Measurements from ENCODE around the gene ITGAL. TPM values are rescaled to one million over a fixed set of nuclear protein-coding genes. Genes with fewer than 3 reads are reported as not detected.

The ITGAL gene
- total RNA-seq, 1 donor from 2014 or later = 0.23 TPM

DNA sequence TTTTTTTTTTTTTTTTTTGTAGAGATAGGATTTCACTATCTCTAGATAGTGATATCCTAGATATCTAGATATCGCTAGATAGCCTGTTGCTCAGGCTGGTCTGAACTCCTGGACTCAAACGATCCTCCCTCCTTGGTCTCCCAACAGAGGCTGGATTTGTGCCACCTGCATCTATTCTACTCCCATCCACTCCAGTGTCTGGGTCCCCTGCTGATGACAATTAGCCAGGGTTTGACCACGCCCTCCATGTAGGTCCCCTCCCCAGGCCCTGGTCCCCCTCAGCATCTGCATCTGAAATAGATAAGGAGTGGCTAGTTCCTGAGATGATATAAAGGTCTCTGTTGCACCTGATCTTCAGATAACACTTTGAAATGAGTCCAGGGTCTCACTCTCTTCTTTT, 96.7 kb downstream of the ITGAL start:
- no peak overlapping the region for H3K4me3 ChIP-seq (ENCODE audit: insufficient read depth, low read depth, low read length)
- peaks cover 3% of the 10 kb centered on the region for H3K4me1 Mint-ChIP-seq (ENCODE audit: low read depth, unreplicated experiment)

DNA sequence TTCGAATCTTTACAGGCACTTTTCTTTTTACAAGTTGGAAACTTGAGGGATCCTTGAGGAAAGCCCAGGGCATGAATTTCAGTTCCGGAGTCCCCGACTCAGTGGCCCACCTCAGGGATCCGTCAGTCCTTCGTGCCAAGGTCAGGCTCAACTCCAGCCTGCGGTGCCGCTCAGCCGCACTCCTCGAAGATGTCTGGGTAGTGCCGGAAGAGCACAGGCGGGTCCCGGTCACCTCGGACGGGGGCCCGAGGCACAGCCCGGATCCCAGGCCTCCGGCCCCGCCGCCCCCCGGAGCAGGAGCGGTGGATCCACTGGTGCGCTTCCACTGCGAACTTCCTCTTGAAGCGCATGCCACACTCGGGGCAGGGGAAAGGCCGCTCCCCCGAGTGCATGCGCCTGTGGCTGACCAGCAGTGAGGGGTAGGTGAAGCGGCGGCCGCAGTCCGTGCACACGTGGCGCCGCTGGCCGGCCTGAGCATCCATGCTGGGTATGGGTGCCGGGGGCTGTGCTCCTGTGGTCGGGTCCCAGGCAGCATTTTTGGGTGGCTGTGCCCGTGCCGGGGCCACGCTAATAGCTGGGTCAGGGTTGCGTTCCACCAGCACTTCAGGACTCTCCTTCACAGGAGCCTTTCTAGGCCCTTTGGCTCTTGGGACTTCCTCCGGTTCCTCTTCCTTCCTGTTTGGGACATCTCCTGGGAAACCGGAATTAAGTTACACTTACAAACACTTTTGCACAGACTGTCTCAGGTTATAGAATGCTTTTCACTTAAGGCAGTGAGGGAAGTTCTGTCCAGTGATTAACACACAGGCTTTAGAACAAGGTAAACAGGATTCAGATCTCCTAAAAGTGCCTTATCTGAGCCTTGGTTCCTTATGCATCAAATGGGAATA, 97.4 kb downstream of the ITGAL start:
- Histone ChIP-seq H3K36me3 (ENCODE audit: insufficient read depth, low read length) (no peaks in the 10 kb centered on the region), H3K4me2 (ENCODE audit: low read length) (no peak overlapping the region), H3K4me3 (ENCODE audit: insufficient read depth, low read depth, low read length) (no peak overlapping the region), H3K9ac (ENCODE audit: low read length) (no peak overlapping the region), H3K79me2 (ENCODE audit: insufficient read depth, low read length) (no peaks in the 10 kb centered on the region), H4K20me1 (ENCODE audit: insufficient read depth, low read length) (no peaks in the 10 kb centered on the region), H2AFZ (ENCODE audit: low read depth, low read length) (no peak overlapping the region), H3K27ac (ENCODE audit: low read depth, low read length) (no peak overlapping the region), H3K4me1 (ENCODE audit: insufficient read depth, low read length) (peaks cover 6% of the 10 kb centered on the region), H3K9me3 (ENCODE audit: insufficient read depth, low read depth, low read length) (no peaks in the 10 kb centered on the region), H3K27me3 (ENCODE audit: insufficient read depth, low read length) (no peaks in the 10 kb centered on the region)
- Mint-ChIP-seq H3K27me3 (ENCODE audit: low read depth, unreplicated experiment) (peaks cover 15% of the 10 kb centered on the region), H3K4me3 (ENCODE audit: unreplicated experiment) (no peak overlapping the region), H3K9me3 (ENCODE audit: unreplicated experiment) (no peaks in the 10 kb centered on the region), H3K27ac (ENCODE audit: unreplicated experiment) (no peak overlapping the region), H3K4me1 (ENCODE audit: low read depth, unreplicated experiment) (peaks cover 3% of the 10 kb centered on the region), H3K36me3 (ENCODE audit: low read depth, unreplicated experiment) (no peaks in the 10 kb centered on the region)
- DNase-seq (ENCODE audit: low read depth) (no peak), FAIRE-seq (no peak)
- TF ChIP-seq EZH2 (IDR thresholded peaks at IDR 0.05; ENCODE audit: insufficient read depth, low read length) = no peak
- TF ChIP-seq, protein P1, sequence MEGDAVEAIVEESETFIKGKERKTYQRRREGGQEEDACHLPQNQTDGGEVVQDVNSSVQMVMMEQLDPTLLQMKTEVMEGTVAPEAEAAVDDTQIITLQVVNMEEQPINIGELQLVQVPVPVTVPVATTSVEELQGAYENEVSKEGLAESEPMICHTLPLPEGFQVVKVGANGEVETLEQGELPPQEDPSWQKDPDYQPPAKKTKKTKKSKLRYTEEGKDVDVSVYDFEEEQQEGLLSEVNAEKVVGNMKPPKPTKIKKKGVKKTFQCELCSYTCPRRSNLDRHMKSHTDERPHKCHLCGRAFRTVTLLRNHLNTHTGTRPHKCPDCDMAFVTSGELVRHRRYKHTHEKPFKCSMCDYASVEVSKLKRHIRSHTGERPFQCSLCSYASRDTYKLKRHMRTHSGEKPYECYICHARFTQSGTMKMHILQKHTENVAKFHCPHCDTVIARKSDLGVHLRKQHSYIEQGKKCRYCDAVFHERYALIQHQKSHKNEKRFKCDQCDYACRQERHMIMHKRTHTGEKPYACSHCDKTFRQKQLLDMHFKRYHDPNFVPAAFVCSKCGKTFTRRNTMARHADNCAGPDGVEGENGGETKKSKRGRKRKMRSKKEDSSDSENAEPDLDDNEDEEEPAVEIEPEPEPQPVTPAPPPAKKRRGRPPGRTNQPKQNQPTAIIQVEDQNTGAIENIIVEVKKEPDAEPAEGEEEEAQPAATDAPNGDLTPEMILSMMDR (IDR thresholded peaks at IDR 0.05; ENCODE audit: insufficient read depth, low read depth, low read length) = no peak

More for the DNA sequence above, 96.7 kb downstream of the ITGAL start:
- H3K4me1 ChIP-seq (ENCODE audit: insufficient read depth, low read length) = peaks cover 6% of the 10 kb centered on the region
- TF ChIP-seq, protein P1 (IDR thresholded peaks at IDR 0.05; ENCODE audit: insufficient read depth, low read depth, low read length) = no peak
- no peak for TF ChIP-seq EZH2 (IDR thresholded peaks at IDR 0.05; ENCODE audit: insufficient read depth, low read length)
- H3K4me3 Mint-ChIP-seq (ENCODE audit: unreplicated experiment) = no peak overlapping the region
- no peak overlapping the region for H3K9ac ChIP-seq (ENCODE audit: low read length)
- no peak overlapping the region for H2AFZ ChIP-seq (ENCODE audit: low read depth, low read length)
- no peaks in the 10 kb centered on the region for H3K27me3 ChIP-seq (ENCODE audit: insufficient read depth, low read length)
- no peak for DNase-seq (ENCODE audit: low read depth)
- H3K27me3 Mint-ChIP-seq (ENCODE audit: low read depth, unreplicated experiment) = peaks cover 15% of the 10 kb centered on the region
- no peaks in the 10 kb centered on the region for H3K36me3 ChIP-seq (ENCODE audit: insufficient read depth, low read length)
- FAIRE-seq = no peak
- H3K27ac Mint-ChIP-seq (ENCODE audit: unreplicated experiment) = no peak overlapping the region
- no peaks in the 10 kb centered on the region for H3K36me3 Mint-ChIP-seq (ENCODE audit: low read depth, unreplicated experiment)
- H3K9me3 ChIP-seq (ENCODE audit: insufficient read depth, low read depth, low read length) = no peaks in the 10 kb centered on the region
- no peaks in the 10 kb centered on the region for H3K9me3 Mint-ChIP-seq (ENCODE audit: unreplicated experiment)
- no peak overlapping the region for H3K4me2 ChIP-seq (ENCODE audit: low read length)
- no peaks in the 10 kb centered on the region for H4K20me1 ChIP-seq (ENCODE audit: insufficient read depth, low read length)
- H3K27ac ChIP-seq (ENCODE audit: low read depth, low read length) = no peak overlapping the region
- no peaks in the 10 kb centered on the region for H3K79me2 ChIP-seq (ENCODE audit: insufficient read depth, low read length)

All from astrocyte (in vitro differentiated cells and primary cell).